H9 (cell line): ENCODE data around the gene SERINC1. TPM values are rescaled to one million over a fixed set of nuclear protein-coding genes. Genes with fewer than 3 reads are reported as not detected.

Source experiments
- DNase-seq: peaks from one replicate; pipeline ENCODE4 v3.0.0-alpha.2; 2017
- H2AFZ ChIP-seq: one replicate; pipeline ENCODE4 v1.6.1; 2013; ENCODE audit warnings: mild to moderate bottlenecking, low read length, control low read depth, moderate library complexity
- H2AK5ac ChIP-seq: 2 replicates; pipeline ENCODE4 v1.6.1; 2013; ENCODE audit warnings: low read length, control low read depth, mixed read lengths; ENCODE audit not compliant: insufficient read length
- H2BK120ac ChIP-seq: one replicate; pipeline ENCODE4 v1.6.1; 2013; ENCODE audit warnings: low read depth, mild to moderate bottlenecking, low read length, control low read depth, inconsistent platforms; ENCODE audit not compliant: poor library complexity, severe bottlenecking
- H2BK12ac ChIP-seq: 2 replicates; pipeline ENCODE4 v1.6.1; 2013; ENCODE audit warnings: low read length, control low read depth, mixed read lengths, low read depth; ENCODE audit not compliant: insufficient read length
- H2BK15ac ChIP-seq: 2 replicates; pipeline ENCODE4 v1.6.1; 2013; ENCODE audit warnings: low read depth, low read length, control low read depth
- H2BK20ac ChIP-seq: one replicate; pipeline ENCODE4 v1.6.1; 2013; ENCODE audit warnings: low read depth, mild to moderate bottlenecking, low read length, control low read depth, inconsistent platforms; ENCODE audit not compliant: poor library complexity, severe bottlenecking
- H2BK5ac ChIP-seq: 2 replicates; pipeline ENCODE4 v1.6.1; 2013; ENCODE audit warnings: low read length, control low read depth, mixed read lengths; ENCODE audit not compliant: insufficient read length
- H3K14ac ChIP-seq: 2 replicates; pipeline ENCODE4 v1.6.1; 2013; ENCODE audit warnings: low read length, control low read depth; ENCODE audit not compliant: insufficient read depth
- H3K18ac ChIP-seq: 2 replicates; pipeline ENCODE4 v1.6.1; 2013; ENCODE audit warnings: low read depth, mild to moderate bottlenecking, mixed read lengths, low read length, control low read depth; ENCODE audit not compliant: insufficient read length
- H3K23ac ChIP-seq: 2 replicates; pipeline ENCODE4 v1.6.1; 2013; ENCODE audit warnings: low read length, control low read depth, mixed read lengths, low read depth; ENCODE audit not compliant: insufficient read length
- H3K23me2 ChIP-seq: 2 replicates; pipeline ENCODE4 v1.6.1; 2013; ENCODE audit warnings: low read depth, mild to moderate bottlenecking, mixed read lengths, low read length, control low read depth; ENCODE audit not compliant: insufficient read length, poor library complexity, severe bottlenecking
- H3K27ac ChIP-seq: 2 replicates; pipeline ENCODE4 v1.5.1; 2013; ENCODE audit warnings: low read length, control low read depth, mixed read lengths, low read depth; ENCODE audit not compliant: insufficient read length
- H3K27me3 ChIP-seq: 2 replicates; pipeline ENCODE4 v1.6.1; 2013; ENCODE audit warnings: low read length, control low read depth, inconsistent platforms; ENCODE audit not compliant: insufficient read depth
- H3K4ac ChIP-seq: 2 replicates; pipeline ENCODE4 v1.6.1; 2013; ENCODE audit warnings: low read depth, mild to moderate bottlenecking, control low read depth, inconsistent platforms, low read length, moderate library complexity
- H3K4me1 ChIP-seq: 2 replicates; pipeline ENCODE4 v1.6.1; 2013; ENCODE audit warnings: low read length, control low read depth, inconsistent platforms; ENCODE audit not compliant: insufficient read depth
- H3K4me2 ChIP-seq: 2 replicates; pipeline ENCODE4 v1.6.1; 2013; ENCODE audit warnings: low read length, control low read depth, mixed read lengths; ENCODE audit not compliant: insufficient read length, insufficient read depth
- H3K56ac ChIP-seq: 2 replicates; pipeline ENCODE4 v1.6.1; 2013; ENCODE audit warnings: low read depth, mild to moderate bottlenecking, mixed read lengths, low read length, control low read depth; ENCODE audit not compliant: insufficient read length
- H3K79me1 ChIP-seq: 2 replicates; pipeline ENCODE4 v1.6.1; 2013; ENCODE audit warnings: low read depth, mild to moderate bottlenecking, moderate library complexity, low read length, control low read depth, inconsistent platforms; ENCODE audit not compliant: insufficient read depth, poor library complexity, severe bottlenecking
- H3K79me2 ChIP-seq: 2 replicates; pipeline ENCODE4 v1.6.1; 2013; ENCODE audit warnings: low read length, control low read depth, inconsistent platforms; ENCODE audit not compliant: insufficient read depth
- H3K9ac ChIP-seq: 2 replicates; pipeline ENCODE4 v1.6.1; 2013; ENCODE audit warnings: low read length, control low read depth, mixed read lengths; ENCODE audit not compliant: insufficient read length; ENCODE audit errors: extremely low read depth
- H3K9me3 ChIP-seq: one replicate; pipeline ENCODE4 v1.6.1; 2013; ENCODE audit warnings: low read depth, low read length, inconsistent platforms; ENCODE audit not compliant: control insufficient read depth
- H3T11ph ChIP-seq: one replicate; pipeline ENCODE4 v1.6.1; 2013; ENCODE audit warnings: mild to moderate bottlenecking, low read length, control low read depth, inconsistent platforms
- H4K20me1 ChIP-seq: one replicate; pipeline ENCODE4 v1.6.1; 2013; ENCODE audit not compliant: control insufficient read depth, insufficient read length, insufficient read depth
- H4K5ac ChIP-seq: 2 replicates; pipeline ENCODE4 v1.6.1; 2013; ENCODE audit warnings: low read depth, mild to moderate bottlenecking, mixed read lengths, low read length, control low read depth; ENCODE audit not compliant: insufficient read length
- H4K8ac ChIP-seq: replicated peaks from 2 replicates; pipeline ENCODE4 v1.6.1; 2013; ENCODE audit warnings: low read length, control low read depth, mixed read lengths, low read depth; ENCODE audit not compliant: insufficient read length
- H4K91ac ChIP-seq: 2 replicates; pipeline ENCODE4 v1.6.1; 2013; ENCODE audit warnings: low read depth, mild to moderate bottlenecking, moderate library complexity, mixed read lengths, low read length, control low read depth; ENCODE audit not compliant: insufficient read length
- H3K27ac Mint-ChIP-seq, 3 experiments: 2 replicates in 2 of 3; 3 replicates in 1 of 3; pipeline ENCODE4 v1.8.0; 2020 to 2021; ENCODE audit warnings: mixed read lengths in 3 of 3, mild to moderate bottlenecking in 1 of 3, moderate library complexity in 1 of 3
- H3K27me3 Mint-ChIP-seq: 2 replicates; pipeline ENCODE4 v1.8.0; 2021; ENCODE audit warnings: low read depth, mild to moderate bottlenecking, moderate library complexity, mixed read lengths
- H3K36me3 Mint-ChIP-seq, 3 experiments: 2 replicates in 2 of 3; 3 replicates in 1 of 3; pipeline ENCODE4 v1.8.0; 2020 to 2021; ENCODE audit warnings: low read depth in 3 of 3, mixed read lengths in 3 of 3; ENCODE audit not compliant: insufficient read depth in 1 of 3
- H3K4me1 Mint-ChIP-seq, 2 experiments: 2 replicates each; pipeline ENCODE4 v1.8.0; 2020; ENCODE audit warnings: mixed read lengths in 2 of 2
- H3K4me3 Mint-ChIP-seq, 2 experiments: 2 replicates in 1 of 2; 3 replicates in 1 of 2; pipeline ENCODE4 v1.8.0; 2020 to 2021; ENCODE audit warnings: mild to moderate bottlenecking in 2 of 2, mixed read lengths in 2 of 2, moderate library complexity in 1 of 2
- H3K9me3 Mint-ChIP-seq, 2 experiments: 2 replicates in 1 of 2; 3 replicates in 1 of 2; pipeline ENCODE4 v1.8.0; 2020; ENCODE audit warnings: mild to moderate bottlenecking in 2 of 2, mixed read lengths in 2 of 2, moderate library complexity in 1 of 2
- WGBS: extraction: QIAGEN DNeasy Blood & Tissue Kit; methylation state at CpG from one replicate; pipeline ENCODE4 v1.1.7; 2013; ENCODE audit warnings: missing lambda C conversion rate, low lambda C conversion rate, mixed read lengths; ENCODE audit not compliant: insufficient read length; ENCODE audit errors: extremely low coverage; 5-methylcytosine and 5-hydroxymethylcytosine counted together
- total RNA-seq: library from RNA; stranded (reverse); gene quantifications from 2 replicates; pipeline ENCODE4 v1.2.1, GENCODE V29; 2021
- TF ChIP-seq, protein P1 (sequence below): fragments of 200-600 bp; sonication (generic); conservative IDR thresholded peaks from 3 replicates; pipeline ENCODE4 v1.8.0; 2021; ENCODE audit warnings: antibody characterized with exemption, mild to moderate bottlenecking

SERINC1 gene
- total RNA-seq, 1 experiment from 2014 or later: 48.4 TPM

DNA sequence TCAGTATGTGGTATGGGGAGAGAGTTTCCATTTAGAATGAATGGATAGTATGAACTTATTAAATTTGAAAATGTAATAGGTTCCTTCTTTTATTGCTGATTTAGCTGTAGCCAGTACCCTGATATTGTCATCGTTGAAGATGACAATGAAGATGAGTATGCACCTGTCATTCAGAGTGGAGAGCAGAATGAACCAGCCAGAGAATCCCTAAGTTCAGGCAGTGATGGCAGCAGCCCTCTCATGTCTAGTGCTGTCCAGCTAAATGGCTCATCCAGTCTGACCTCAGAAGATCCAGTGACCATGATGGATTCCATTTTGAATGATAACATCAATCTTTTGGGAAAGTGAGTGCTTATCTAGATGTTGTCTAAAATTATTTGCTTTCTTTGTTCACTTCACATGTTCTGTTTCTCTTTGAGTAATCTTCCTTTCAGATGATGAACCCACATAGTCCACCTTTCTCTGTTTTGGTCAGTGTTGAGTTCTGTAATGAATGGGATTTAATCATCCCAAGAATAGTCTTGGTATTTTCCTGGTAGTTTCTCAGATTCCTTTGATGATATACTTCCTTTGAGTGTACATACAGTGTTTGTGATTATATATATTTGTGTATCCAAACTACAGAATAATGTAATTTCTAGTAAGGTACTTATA is 48.9 kb downstream of the SERINC1 start:
- Histone ChIP-seq H3K79me2 (no peaks in the 10 kb centered on the region), H2BK12ac (no peak overlapping the region), H2AK5ac (no peak overlapping the region), H3K79me1 (no peaks in the 10 kb centered on the region), H3K14ac (no peak overlapping the region), H3K9ac (no peak overlapping the region), H3K9me3 (no peaks in the 10 kb centered on the region), H3T11ph (no peak overlapping the region), H3K27me3 (no peaks in the 10 kb centered on the region), H3K4me2 (no peak overlapping the region), H3K4ac (no peak overlapping the region), H2BK120ac (no peak overlapping the region), H3K23me2 (no peaks in the 10 kb centered on the region), H4K8ac (no peak overlapping the region), H4K91ac (no peak overlapping the region), H2BK15ac (no peak overlapping the region), H3K56ac (no peak overlapping the region), H3K4me1 (no peaks in the 10 kb centered on the region), H3K18ac (no peak overlapping the region), H3K27ac (no peak overlapping the region), H2BK20ac (no peak overlapping the region), H2AFZ (no peak overlapping the region), H4K5ac (no peak overlapping the region), H2BK5ac (no peak overlapping the region), H4K20me1 (no peaks in the 10 kb centered on the region), H3K23ac (no peak overlapping the region)
- no peak overlapping the region for H3K27ac Mint-ChIP-seq
- TF ChIP-seq, protein P1, sequence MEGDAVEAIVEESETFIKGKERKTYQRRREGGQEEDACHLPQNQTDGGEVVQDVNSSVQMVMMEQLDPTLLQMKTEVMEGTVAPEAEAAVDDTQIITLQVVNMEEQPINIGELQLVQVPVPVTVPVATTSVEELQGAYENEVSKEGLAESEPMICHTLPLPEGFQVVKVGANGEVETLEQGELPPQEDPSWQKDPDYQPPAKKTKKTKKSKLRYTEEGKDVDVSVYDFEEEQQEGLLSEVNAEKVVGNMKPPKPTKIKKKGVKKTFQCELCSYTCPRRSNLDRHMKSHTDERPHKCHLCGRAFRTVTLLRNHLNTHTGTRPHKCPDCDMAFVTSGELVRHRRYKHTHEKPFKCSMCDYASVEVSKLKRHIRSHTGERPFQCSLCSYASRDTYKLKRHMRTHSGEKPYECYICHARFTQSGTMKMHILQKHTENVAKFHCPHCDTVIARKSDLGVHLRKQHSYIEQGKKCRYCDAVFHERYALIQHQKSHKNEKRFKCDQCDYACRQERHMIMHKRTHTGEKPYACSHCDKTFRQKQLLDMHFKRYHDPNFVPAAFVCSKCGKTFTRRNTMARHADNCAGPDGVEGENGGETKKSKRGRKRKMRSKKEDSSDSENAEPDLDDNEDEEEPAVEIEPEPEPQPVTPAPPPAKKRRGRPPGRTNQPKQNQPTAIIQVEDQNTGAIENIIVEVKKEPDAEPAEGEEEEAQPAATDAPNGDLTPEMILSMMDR: no peak
- no peak overlapping the region for H3K4me3 Mint-ChIP-seq
- peaks cover 7 to 55% (median 37%) of the 10 kb centered on the region in 3 experiments; a peak in 6 of 7 replicates for H3K36me3 Mint-ChIP-seq
- DNase-seq: no peak
- no peaks in the 10 kb centered on the region for H3K9me3 Mint-ChIP-seq
- peaks cover 0 to 2% of the 10 kb centered on the region in 2 experiments; a peak in 1 of 4 replicates for H3K4me1 Mint-ChIP-seq
- no peaks in the 10 kb centered on the region for H3K27me3 Mint-ChIP-seq
- WGBS: no CpG with 5 or more reads among the region's 1 CpG
